GM12872 (cell line): ENCODE measurements around the gene ANGPTL2.

Experiments
- CTCF ChIP-seq: IDR thresholded peaks from 3 replicates; pipeline ENCODE4 v1.5.1; 2011; ENCODE audit warnings: low read depth, mild to moderate bottlenecking, low read length, moderate library complexity; ENCODE audit not compliant: insufficient read depth

ANGPTL2 gene

GRCh38 chr9:127059030-127059429 is 63.4 kb downstream of the ANGPTL2 start:
- TF ChIP-seq CTCF = no peak

GRCh38 chr9:127058645-127059021 is 63.8 kb downstream of the ANGPTL2 start:
- no peak for TF ChIP-seq CTCF

- no peak for TF ChIP-seq CTCF
Measured at GRCh38 chr9:127058011-127058644, 64.3 kb downstream of the ANGPTL2 start.

- no peak for TF ChIP-seq CTCF
Measured at GRCh38 chr9:127056446-127056845, 66.0 kb downstream of the ANGPTL2 start.

GRCh38 chr9:127055745-127056402 is 66.6 kb downstream of the ANGPTL2 start:
- TF ChIP-seq CTCF = no peak

GRCh38 chr9:127053960-127054359 is 68.5 kb downstream of the ANGPTL2 start:
- TF ChIP-seq CTCF = no peak

- no peak for TF ChIP-seq CTCF
Measured at GRCh38 chr9:127053057-127053821, 69.2 kb downstream of the ANGPTL2 start.
